MG63 (cell line): ENCODE measurements around the gene DCTN5. TPM values are rescaled to one million over a fixed set of nuclear protein-coding genes. Genes with fewer than 3 reads are reported as not detected.
"Not testable (repeated sequence)": the region's sequence is repeated elsewhere in the genome, so short reads cannot be mapped to it uniquely, and the experiment has no call there.

Experiments
- DNase-seq: peaks from one replicate; pipeline ENCODE4 v3.0.0-alpha.2; 2020
- H3K27me3 ChIP-seq: fragments of 250-450 bp; sonication (Bioruptor Pico); 2 replicates; pipeline ENCODE4 v1.5.1; 2020; ENCODE audit warnings: mild to moderate bottlenecking, moderate library complexity
- H3K36me3 ChIP-seq: fragments of 250-450 bp; sonication (Bioruptor Pico); 2 replicates; pipeline ENCODE4 v1.5.1; 2020; ENCODE audit warnings: mild to moderate bottlenecking, moderate library complexity
- H3K4me3 ChIP-seq: fragments of 250-450 bp; sonication (Bioruptor Pico); 2 replicates; pipeline ENCODE4 v1.5.1; 2020; ENCODE audit warnings: mild to moderate bottlenecking, moderate library complexity
- H3K9me3 ChIP-seq: fragments of 250-450 bp; sonication (Bioruptor Pico); 2 replicates; pipeline ENCODE4 v1.5.1; 2020; ENCODE audit warnings: mild to moderate bottlenecking, moderate library complexity
- total RNA-seq: library from RNA; depleted of rRNA; stranded (reverse); fragments of >200 nt; shearing (Covaris generic); gene quantifications from 2 replicates; pipeline ENCODE4 v1.2.3, GENCODE V29; 2014; ENCODE audit warnings: low replicate concordance; rRNA removed

The DCTN5 gene
- 96.7 and 108 TPM in 2 replicates for total RNA-seq

DNA sequence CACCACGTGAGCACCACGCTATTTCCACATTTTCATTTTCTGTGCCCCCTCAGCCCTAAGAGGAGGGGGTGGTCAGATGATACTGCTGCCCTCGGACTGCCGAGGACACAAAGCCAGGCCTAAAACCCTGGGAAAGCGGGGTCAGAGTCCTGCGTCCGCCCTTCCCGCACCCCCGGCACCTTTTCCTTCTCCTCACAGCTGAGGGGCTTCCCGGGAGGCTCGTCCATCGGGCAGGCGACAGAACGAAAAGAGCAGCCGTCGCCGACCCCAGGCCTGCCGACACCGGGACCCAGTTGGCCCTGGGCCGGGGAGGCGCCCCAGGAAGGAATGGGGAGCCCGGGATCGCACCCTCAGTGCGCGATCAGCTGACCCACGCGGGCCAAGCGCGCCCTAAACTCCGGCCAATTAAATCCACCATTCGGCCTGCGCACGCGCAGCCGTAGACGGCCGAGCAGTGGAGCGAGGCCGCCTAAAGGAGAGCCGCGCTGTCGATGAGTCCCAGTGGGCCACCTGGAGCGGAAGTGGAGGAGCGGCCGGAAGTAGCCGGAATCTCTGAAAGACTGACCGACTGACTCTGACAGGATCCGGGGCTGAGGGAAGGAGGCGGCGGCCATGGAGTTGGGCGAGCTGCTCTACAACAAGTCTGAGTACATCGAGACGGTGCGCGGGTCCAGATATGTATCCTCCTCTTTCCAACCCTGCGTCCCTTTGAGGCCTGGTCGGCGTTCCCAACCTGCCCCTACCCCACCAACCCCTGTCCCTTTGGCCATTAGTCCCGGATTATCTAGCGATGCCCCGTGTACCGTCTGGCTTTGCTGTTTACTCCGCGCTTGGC lies at the start of gene DCTN5, which contains the start of gene PALB2:
TSS of gene DCTN5 (plus strand) at position 536 of the 835 bp plus-strand sequence. CDS start at position 613, 77 bp downstream.
TSS of gene PALB2 (minus strand) at position 380 of the 835 bp plus-strand sequence. CDS start at position 227, 153 bp downstream.
- peak; percentile 97 for DNase-seq
- Histone ChIP-seq H3K4me3 (peak within 1 kb of the TSS; percentile 78), H3K36me3 (peaks cover 55% of the 10 kb centered on the region)

DNA sequence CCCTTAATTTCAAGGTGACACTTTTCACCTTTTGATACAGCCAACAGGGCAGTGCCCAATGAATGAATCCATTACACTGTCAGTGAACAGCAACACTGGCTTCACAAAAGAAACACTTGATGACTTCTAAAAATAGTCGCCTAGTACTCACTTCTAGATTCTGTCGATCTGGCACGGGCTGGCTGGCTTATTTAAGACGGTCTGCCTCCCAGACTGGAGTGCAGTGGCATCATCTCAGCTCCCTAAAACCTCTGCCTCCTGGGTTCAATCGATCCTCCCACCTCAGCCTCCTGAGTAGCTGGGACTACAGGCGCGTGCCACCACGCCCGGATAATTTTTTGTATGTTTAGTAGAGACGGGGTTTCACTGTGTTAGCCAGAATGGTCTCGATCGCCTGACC lies 47.1 kb upstream of the DCTN5 start:
- no peaks in the 10 kb centered on the region for H3K27me3 ChIP-seq
- H3K9me3 ChIP-seq, result no peaks in the 10 kb centered on the region
- no peak for DNase-seq
- peaks cover 63% of the 10 kb centered on the region for H3K36me3 ChIP-seq
- H3K4me3 ChIP-seq, result no peak overlapping the region

More for the DNA sequence above, at the start of gene DCTN5, which contains the start of gene PALB2:
- Histone ChIP-seq H3K9me3 (no peaks in the 10 kb centered on the region), H3K27me3 (no peaks in the 10 kb centered on the region)

DNA sequence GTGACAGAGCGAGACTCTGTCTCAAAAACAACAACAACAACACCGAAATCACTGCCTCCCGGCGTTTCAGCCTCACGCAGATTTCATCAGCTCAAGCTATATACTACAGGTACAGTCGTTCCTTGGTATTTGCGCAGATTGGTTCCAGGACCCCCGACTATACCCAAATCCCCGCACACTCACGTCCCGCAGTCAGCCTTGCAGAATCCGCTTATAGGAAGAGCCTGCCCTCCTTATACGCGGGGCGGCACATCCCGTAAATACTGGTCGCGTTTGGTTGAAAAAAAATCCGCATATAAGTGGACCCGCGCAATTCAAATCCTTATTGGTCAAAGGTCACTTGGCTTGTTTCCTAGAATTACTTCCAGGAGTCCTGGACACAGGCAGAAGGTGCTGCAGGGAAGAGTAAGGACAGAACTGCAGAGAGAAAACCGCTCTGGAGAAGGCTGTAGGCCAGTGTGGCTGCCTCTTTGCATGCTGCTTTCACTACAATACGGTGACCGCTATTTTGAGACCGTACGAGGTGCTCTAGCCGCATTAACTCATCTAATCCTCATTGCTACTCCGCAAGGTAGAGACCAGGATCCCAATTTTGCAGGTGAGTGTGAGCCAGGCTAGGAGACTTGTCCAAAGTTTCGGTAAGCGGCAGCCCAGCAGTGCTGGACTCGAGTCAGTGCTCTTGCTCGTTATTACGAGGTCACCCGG lies 45.9 kb upstream of the DCTN5 start:
- H3K4me3 ChIP-seq, result peak overlapping the region; percentile 90
- peaks cover 52% of the 10 kb centered on the region for H3K36me3 ChIP-seq
- no peak for DNase-seq
- H3K9me3 ChIP-seq, result no peaks in the 10 kb centered on the region
- H3K27me3 ChIP-seq, result no peaks in the 10 kb centered on the region

DNA sequence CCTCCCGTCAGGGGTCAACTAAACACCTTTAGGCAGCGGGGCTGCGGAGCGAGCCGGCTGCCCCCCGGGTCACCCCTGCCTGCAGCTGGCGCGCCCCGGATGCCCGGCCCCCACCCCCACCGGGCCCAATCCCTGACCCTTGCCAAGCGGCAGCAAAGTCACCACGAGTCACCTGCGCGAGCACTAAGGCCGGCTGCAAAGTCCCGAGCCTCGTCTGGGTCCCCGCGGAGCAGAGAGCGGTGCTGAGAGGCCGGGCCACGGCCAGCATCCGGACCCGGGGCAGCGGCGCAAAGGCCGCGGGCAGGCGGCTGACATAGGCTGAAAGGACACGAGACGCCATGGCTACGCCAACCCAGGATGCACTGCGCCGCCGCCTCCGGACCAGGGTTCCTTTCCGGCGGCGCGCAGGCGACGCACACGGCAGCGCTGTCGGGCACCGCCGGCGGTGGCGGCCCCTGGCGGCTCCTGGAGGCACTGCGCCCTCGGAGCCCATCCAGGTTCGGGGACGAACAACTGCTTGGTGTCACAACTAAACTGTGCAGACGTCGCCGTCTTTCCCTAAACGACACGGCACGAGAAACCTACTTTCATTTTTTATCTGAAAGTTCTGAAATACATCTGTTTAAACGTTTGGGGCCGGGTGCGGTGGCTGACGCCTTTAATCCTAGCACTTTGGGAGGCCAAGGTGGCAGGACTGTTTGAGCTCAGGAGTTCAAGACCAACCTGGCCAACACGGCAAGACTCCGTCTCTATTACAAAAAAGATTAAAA lies 45.1 kb upstream of the DCTN5 start, which contains the start of gene NDUFAB1:
TSS of gene NDUFAB1 (minus strand) at position 366 of the 770 bp plus-strand sequence. CDS start at position 340, 26 bp downstream.
- Histone ChIP-seq H3K4me3 (peak within 1 kb of the TSS; percentile 90), H3K27me3 (no peaks in the 10 kb centered on the region), H3K9me3 (no peaks in the 10 kb centered on the region), H3K36me3 (peaks cover 46% of the 10 kb centered on the region)
- DNase-seq, result peak; percentile 93

DNA sequence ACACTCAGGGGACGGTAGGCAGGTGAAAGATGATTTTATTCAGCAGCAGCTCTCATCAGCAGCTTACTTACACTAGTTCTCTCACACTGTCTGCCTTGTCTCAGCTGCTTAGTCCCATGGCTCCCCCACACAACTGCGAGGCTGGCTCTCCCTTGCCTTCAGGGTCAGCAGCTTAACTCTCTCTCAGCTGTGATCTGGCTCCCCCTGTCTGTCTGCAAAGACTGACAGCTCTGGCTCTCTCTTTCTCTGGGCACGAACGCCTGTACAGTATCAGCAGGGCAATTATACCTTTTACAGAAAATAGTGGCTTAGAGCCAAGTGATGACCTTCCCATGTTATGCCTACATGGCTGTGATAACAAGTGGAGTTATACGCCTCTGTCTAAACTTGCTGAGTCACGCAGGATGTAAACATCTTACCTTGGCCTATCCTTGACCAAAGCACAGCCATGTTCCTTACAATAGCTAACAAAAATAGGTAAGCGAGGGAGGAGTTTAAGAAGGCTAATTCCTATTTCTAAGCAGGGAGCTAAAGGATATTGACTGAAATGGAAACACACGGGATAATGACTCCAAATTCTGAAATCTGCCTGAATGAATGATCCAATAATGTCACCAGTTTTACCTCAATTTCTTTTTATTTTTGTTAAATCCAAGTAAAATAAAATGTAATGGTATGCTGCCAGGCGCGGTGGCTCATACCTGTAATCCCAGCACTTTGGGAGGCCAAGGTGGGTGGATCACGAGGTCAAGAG lies 44.1 kb upstream of the DCTN5 start:
- no peaks in the 10 kb centered on the region for H3K9me3 ChIP-seq
- no peak overlapping the region for H3K4me3 ChIP-seq
- H3K36me3 ChIP-seq, result peaks cover 36% of the 10 kb centered on the region
- no peaks in the 10 kb centered on the region for H3K27me3 ChIP-seq
- peak; percentile 31 for DNase-seq

DNA sequence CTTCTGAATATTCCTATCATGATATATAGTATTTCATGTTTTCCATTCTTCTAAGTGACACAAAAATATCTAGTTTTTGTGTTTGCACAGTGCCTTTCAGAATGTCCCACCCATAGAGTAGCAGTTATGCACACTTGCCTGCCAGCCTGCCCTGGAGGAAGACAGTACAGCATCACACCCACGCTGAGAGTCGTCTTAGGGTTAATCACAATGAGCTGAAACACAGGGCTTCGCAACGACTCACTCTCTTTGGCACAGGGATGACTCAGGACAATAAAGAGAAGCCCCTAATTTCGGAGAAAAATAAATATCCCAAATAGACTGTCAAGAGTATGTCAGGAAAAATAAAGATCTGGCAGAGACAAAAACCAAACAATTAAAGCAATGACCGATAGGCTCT lies 33.5 kb upstream of the DCTN5 start:
- H3K4me3 ChIP-seq, result no peak overlapping the region
- peak; percentile 64 for DNase-seq
- H3K9me3 ChIP-seq, result no peaks in the 10 kb centered on the region
- H3K27me3 ChIP-seq, result no peaks in the 10 kb centered on the region
- H3K36me3 ChIP-seq, result peaks cover 50% of the 10 kb centered on the region

DNA sequence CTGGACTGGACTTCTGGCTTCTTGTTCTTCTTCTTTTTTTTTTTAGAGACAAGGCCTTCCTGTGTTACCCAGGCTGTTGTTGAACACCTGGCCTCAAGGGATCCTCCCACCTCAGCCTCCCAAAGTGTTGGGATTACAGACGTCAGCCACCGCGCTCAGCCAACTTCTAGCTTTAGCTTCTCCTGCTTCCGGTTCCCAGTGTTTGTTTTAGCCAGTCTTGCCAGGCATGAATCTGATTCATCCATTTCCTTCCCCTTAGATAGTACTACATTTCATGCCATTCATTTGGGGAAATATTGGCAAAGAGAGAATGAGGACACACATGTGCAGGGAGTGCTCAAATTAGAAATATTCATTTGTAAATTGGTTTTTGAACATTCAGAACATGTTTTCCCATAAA lies 33.1 kb upstream of the DCTN5 start:
- peak; percentile 81 for DNase-seq
- peaks cover 49% of the 10 kb centered on the region for H3K36me3 ChIP-seq
- H3K27me3 ChIP-seq, result no peaks in the 10 kb centered on the region
- H3K9me3 ChIP-seq, result no peaks in the 10 kb centered on the region
- no peak overlapping the region for H3K4me3 ChIP-seq

DNA sequence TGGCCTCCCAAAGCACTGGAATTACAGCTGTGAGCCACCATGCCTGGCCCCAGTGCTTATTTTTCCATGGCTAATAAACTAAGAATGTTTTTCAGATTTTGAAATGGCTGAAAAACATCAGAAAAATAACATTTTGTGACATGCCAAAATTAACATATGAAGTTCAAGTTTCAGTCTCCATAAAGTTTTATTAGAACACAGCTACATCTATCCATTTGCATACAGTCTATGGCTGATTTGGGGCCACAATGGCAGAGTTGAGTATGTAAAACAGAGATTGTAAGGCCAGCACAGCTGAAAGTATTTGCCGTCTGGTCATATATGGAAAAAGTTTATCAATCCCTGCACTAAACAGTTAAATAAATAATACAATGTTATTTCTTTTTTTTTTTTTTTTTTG lies 31.3 kb upstream of the DCTN5 start:
- DNase-seq, result no peak
- Histone ChIP-seq H3K9me3 (no peaks in the 10 kb centered on the region), H3K27me3 (no peaks in the 10 kb centered on the region), H3K4me3 (no peak overlapping the region), H3K36me3 (peaks cover 54% of the 10 kb centered on the region)

DNA sequence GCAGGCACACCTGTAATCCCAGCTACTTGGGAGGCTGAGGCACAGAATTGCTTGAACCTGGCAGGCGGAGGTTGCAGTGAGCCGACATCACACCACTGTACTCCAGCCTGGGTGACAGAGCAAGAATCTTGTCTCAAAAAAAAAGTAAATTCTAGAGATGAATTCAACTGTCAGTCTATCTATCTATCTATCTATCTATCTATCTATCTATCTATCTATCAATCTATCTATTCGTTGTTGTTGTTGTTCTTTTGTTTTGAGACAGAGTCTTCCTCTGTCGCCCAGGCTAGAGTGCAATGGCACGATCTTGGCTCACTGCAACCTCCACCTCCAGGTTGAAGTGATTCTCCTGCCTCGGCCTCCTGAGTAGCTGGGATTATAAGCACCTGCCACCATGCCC lies 30.4 kb upstream of the DCTN5 start:
- H3K9me3 ChIP-seq, H3K27me3 ChIP-seq, H3K4me3 ChIP-seq, DNase-seq: not testable (repeated sequence)
- H3K36me3 ChIP-seq, result peaks cover 50% of the 10 kb centered on the region

DNA sequence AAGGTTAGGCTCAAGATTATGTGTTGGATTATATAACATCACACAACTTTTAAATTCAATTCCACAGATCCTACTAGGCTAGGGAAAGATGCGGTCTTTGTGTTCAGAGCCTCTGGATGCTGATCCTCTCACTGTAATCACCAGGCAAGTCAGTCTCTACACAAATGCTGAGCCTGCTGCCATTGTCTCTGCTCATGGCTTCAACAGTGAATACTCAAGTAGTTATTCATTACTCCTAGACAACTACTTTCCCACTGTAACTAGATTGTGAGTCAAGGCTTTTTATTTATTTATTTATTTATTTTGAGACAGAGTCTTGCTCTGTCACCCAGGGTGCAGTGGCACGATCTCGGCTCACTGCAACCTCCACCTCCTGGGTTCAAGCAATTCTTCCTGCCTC lies 29.3 kb upstream of the DCTN5 start:
- Histone ChIP-seq H3K36me3 (peaks cover 52% of the 10 kb centered on the region), H3K4me3 (no peak overlapping the region), H3K27me3 (no peaks in the 10 kb centered on the region), H3K9me3 (no peaks in the 10 kb centered on the region)
- DNase-seq, result no peak

DNA sequence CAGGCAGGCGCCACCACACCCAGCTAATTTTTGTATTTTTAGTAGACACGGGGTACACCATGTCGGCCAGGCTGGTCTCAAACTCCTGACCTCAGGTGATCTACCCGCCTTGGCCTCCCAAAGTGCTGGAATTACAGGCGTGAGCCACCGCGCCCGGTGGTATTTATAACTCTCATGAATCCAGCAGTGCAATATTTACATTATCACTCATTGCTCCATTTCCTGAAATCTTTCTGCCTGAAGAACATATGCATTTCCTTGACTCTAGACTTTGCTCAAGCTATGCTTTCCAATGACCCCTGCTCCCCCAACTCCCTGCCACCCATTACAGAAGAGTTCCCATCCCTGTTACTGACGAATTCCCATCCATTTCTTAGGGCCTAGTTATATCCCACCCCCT lies 25.5 kb upstream of the DCTN5 start:
- Histone ChIP-seq H3K9me3 (no peaks in the 10 kb centered on the region), H3K4me3 (no peak overlapping the region), H3K36me3 (peaks cover 65% of the 10 kb centered on the region), H3K27me3 (no peaks in the 10 kb centered on the region)
- DNase-seq, result no peak

DNA sequence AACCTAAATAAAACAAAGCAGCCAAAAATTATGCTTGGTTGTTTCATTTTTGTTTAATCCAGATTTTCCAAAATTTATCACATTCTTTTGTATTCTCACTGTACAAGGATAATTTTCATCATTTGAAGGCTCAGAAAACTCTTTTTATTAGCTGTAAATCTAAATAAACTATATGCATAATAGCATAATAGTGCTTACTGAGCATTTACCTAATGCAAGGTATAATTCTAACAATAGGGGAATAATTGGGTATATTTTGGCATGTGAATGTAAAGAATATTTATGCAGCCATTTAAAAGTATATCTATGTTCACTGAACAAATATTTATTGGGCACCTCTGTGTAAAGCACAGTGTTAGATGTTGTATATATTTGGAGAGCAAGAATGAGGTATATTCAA lies 17.2 kb upstream of the DCTN5 start:
- Histone ChIP-seq H3K36me3 (peaks cover 75% of the 10 kb centered on the region), H3K9me3 (no peaks in the 10 kb centered on the region), H3K27me3 (no peaks in the 10 kb centered on the region), H3K4me3 (no peak overlapping the region)
- DNase-seq, result no peak

DNA sequence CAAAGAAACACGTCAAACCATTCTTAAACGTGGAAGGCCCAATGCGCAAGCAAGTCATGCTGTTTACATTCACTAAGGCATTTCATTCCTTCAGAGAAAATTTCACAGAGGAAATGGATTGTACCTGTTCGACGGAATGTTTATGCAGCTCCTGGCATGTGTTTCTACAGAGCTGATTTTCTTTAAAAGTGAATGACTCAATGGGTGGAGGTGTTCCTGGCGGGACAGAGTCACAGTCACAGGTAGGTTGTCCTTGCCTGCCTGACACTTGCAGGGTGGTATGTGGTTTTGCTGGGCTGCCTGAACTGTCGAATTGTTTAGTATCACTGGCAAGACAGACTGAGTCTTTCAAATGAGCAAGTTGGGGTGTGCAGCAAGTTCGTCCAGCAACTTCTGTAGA lies 11.8 kb upstream of the DCTN5 start:
- Histone ChIP-seq H3K36me3 (peaks cover 64% of the 10 kb centered on the region), H3K4me3 (no peak overlapping the region), H3K9me3 (no peaks in the 10 kb centered on the region), H3K27me3 (no peaks in the 10 kb centered on the region)
- no peak for DNase-seq

DNA sequence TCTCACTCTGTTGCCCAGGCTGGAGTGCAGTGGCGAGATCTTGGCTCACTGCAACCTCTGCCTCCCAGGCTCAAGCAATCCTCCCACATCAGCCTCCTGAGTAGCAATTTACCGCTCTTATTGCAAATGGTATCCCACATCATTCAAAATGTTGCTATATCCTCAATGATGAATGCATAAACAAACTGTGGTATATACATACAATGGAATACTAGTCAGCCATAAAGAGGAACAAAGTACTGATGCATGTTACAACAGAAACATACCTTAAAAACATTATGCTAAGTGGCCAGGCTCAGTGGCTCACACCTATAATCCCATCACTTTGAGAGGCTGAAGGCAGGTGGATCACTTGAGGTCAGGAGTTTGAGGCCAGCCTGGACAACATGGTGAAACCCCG lies 9.4 kb upstream of the DCTN5 start:
- not testable (repeated sequence) for H3K9me3 ChIP-seq, H3K4me3 ChIP-seq, H3K27me3 ChIP-seq, DNase-seq
- peaks cover 62% of the 10 kb centered on the region for H3K36me3 ChIP-seq

DNA sequence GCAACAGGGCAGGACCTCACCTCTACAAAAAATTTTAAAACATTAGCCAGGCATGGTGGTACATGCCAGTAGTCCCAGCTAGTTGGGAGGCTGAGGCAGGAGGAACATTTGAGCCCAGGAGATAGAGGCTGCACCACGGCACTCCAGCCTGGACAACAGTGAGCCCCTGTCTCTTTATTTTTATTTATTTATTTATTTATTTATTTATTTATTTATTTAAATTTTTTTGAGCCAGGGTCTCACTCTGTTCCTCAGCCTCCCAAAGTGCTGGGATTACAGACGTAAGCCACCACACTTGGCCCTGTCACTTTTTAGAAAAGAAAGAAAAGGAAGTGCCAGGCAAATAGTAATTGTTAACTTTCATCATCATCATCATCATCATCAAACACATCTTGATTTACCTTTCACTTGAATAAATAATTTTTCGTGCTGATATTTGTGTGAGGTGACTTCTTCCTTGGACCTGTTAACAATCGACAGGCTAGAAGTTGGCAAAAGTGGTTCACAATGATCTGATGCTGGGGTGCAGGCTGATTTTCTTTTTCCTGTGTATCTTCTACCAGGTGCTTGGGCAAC lies 6.7 kb upstream of the DCTN5 start:
- H3K36me3 ChIP-seq, result peaks cover 58% of the 10 kb centered on the region
- no peak overlapping the region for H3K4me3 ChIP-seq

DNA sequence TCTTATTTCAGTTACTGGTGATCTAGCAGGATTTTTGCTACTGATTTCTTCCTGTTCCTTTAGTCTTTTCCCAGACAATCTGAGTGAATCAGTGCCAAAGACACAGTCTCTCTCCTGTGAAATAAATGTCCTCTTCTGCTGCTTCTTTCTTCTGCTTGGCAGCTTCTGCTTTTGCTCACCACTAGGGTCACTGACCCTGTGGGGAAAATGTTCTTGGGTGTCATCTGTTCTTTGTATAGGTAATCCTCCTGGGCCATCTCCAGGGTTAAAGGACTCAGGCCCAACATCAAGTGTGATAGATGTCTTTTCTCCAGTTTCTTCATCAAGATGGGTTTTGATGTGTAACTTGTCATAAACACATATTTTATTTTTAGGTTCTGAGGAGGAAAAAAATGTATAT lies 5.3 kb upstream of the DCTN5 start:
- no peaks in the 10 kb centered on the region for H3K27me3 ChIP-seq
- no peaks in the 10 kb centered on the region for H3K9me3 ChIP-seq
- no peak overlapping the region for H3K4me3 ChIP-seq
- no peak for DNase-seq
- peaks cover 49% of the 10 kb centered on the region for H3K36me3 ChIP-seq

More for the DNA sequence above, 6.7 kb upstream of the DCTN5 start:
- Histone ChIP-seq H3K9me3 (no peaks in the 10 kb centered on the region), H3K27me3 (no peaks in the 10 kb centered on the region)
- no peak for DNase-seq
